Brain microvascular endothelial cell (primary cell): ENCODE measurements around the gene FANK1.

Source experiments
- DNase-seq: peaks from one replicate; pipeline ENCODE4 v3.0.0-alpha.2; 2020
- H3K27ac ChIP-seq: fragments of 250-450 bp; sonication (Bioruptor Pico); 2 replicates; pipeline ENCODE4 v1.5.1; 2020; ENCODE audit warnings: mild to moderate bottlenecking, moderate library complexity
- H3K27me3 ChIP-seq: fragments of 250-450 bp; sonication (Bioruptor Pico); replicated peaks from 2 replicates; pipeline ENCODE4 v1.5.1; 2020; ENCODE audit warnings: mild to moderate bottlenecking
- H3K36me3 ChIP-seq: fragments of 250-450 bp; sonication (Bioruptor Pico); replicated peaks from 2 replicates; pipeline ENCODE4 v1.5.1; 2020; ENCODE audit warnings: mild to moderate bottlenecking
- H3K4me3 ChIP-seq: 2 replicates; pipeline ENCODE4 v1.5.1; 2011; ENCODE audit warnings: low read depth, mild to moderate bottlenecking, control low read depth, low read length, moderate library complexity
- CTCF ChIP-seq: IDR thresholded peaks from 2 replicates; pipeline ENCODE4 v1.5.1; 2011; ENCODE audit warnings: low read depth, mild to moderate bottlenecking, moderate library complexity, low read length, control low read depth, inconsistent platforms; ENCODE audit errors: missing control alignments
- in situ Hi-C: cut with HindIII; loops from 2 replicates; pipeline ENCODE4 v1.10.0; 2017; ENCODE audit warnings: low sequenced_read_pairs, low pct_ligation_motif_present

FANK1 gene

GRCh38 chr10:125979976-125980375 lies 83.6 kb downstream of the FANK1 start:
- TF ChIP-seq CTCF = no peak
- Histone ChIP-seq H3K4me3 (no peak overlapping the region), H3K27me3 (no peaks in the 10 kb centered on the region), H3K27ac (no peak overlapping the region), H3K36me3 (no peaks in the 10 kb centered on the region)
- no peak for DNase-seq
- in situ Hi-C loops = no loop called here

DNA sequence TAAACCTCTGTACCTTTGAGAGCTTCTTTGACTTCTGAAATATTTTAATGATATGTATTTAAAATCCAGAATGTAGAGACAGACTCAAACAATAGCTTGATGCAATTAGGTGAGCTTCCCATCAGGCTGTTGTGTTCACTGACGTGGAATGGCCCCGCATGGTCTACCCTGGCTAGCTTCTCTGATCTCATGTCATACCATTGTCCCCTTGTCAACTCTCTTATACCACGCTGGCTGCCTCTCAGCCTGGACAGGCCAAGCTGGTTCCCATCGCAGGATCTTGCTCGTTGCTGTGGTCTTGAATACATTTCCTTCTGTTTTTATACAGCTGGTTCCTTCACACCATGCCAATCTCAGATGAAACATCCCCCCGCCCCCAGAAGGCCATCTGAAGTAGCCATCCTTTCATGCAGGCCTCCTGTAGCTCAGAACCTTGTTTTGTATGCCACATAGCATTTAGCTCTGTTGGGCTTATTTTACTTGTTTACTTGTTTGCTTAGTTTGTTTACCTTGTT lies 84.2 kb downstream of the FANK1 start:
- no peak overlapping the region for H3K27ac ChIP-seq
- H3K36me3 ChIP-seq = no peaks in the 10 kb centered on the region
- DNase-seq = no peak
- H3K4me3 ChIP-seq = no peak overlapping the region
- in situ Hi-C loops = no loop called here
- TF ChIP-seq CTCF = no peak
- no peaks in the 10 kb centered on the region for H3K27me3 ChIP-seq

GRCh38 chr10:125982260-125982948 lies 86.0 kb downstream of the FANK1 start:
- in situ Hi-C loops = no loop called here
- DNase-seq = peak; percentile 74
- peak overlapping the region; percentile 50 for H3K27ac ChIP-seq
- TF ChIP-seq CTCF = peak; percentile 55
- H3K36me3 ChIP-seq = no peaks in the 10 kb centered on the region
- no peak overlapping the region for H3K4me3 ChIP-seq
- H3K27me3 ChIP-seq = no peaks in the 10 kb centered on the region

- no peak for TF ChIP-seq CTCF
- no peak overlapping the region for H3K4me3 ChIP-seq
- in situ Hi-C loops = no loop called here
Measured at GRCh38 chr10:125983161-125983560, 86.8 kb downstream of the FANK1 start.

GRCh38 chr10:125983656-125984055 lies 87.3 kb downstream of the FANK1 start:
- no peak for DNase-seq
- H3K36me3 ChIP-seq = no peaks in the 10 kb centered on the region

More at GRCh38 chr10:125983161-125983560, 86.8 kb downstream of the FANK1 start:
- Histone ChIP-seq H3K27ac (peak overlapping the region; percentile 50), H3K27me3 (no peaks in the 10 kb centered on the region), H3K36me3 (no peaks in the 10 kb centered on the region)
- DNase-seq = peak; percentile 42

More at GRCh38 chr10:125983656-125984055, 87.3 kb downstream of the FANK1 start:
- H3K27ac ChIP-seq = no peak overlapping the region
- in situ Hi-C loops = no loop called here
- no peak overlapping the region for H3K4me3 ChIP-seq
- TF ChIP-seq CTCF = peak; percentile 22
- no peaks in the 10 kb centered on the region for H3K27me3 ChIP-seq
